Nasal cavity respiratory epithelium epithelial cell of viscerocranial mucosa (primary cell): ENCODE results near the gene NCLN. TPM values are rescaled to one million over a fixed set of nuclear protein-coding genes. Genes with fewer than 3 reads are reported as not detected.

Experiments used
- total RNA-seq: library from RNA; depleted of rRNA; stranded (reverse); fragments of >200 nt; gene quantifications from 2 replicates; pipeline ENCODE4 v1.2.3, GENCODE V29; 2014

Gene NCLN
- total RNA-seq: 42.0 and 96.2 TPM in 2 replicates

GRCh38 chr19:3185461-3186159 is at the start of gene NCLN:
Gene NCLN, plus strand, starts transcription at chr19:3185930. Its CDS starts 101 bp downstream, at chr19:3186031.

GRCh38 chr19:3135961-3136683 is 49.6 kb upstream of the NCLN start, which contains the start of gene GNA15:
Gene GNA15, plus strand, starts transcription at chr19:3136033. Its CDS starts 418 bp downstream, at chr19:3136451.

GRCh38 chr19:3178377-3178972 is 7.3 kb upstream of the NCLN start, which contains the start of gene S1PR4:
Gene S1PR4, plus strand, starts transcription at chr19:3178769. Its CDS starts 24 bp downstream, at chr19:3178793.

GRCh38 chr19:3224346-3225168 is 38.8 kb downstream of the NCLN start, which contains the start of gene CELF5:
Gene CELF5, plus strand, starts transcription at chr19:3224661. Its CDS starts 79 bp downstream, at chr19:3224740.

Other genes with a start within 250 kb of the NCLN start
- gene ZNF77, start 241.0 kb upstream of the NCLN start, total RNA-seq: 10.3 and 12.3 TPM in 2 replicates
- 0.28 TPM in 1 of 2 replicates, not detected in the other for gene TLE6, start 208.4 kb upstream of the NCLN start, total RNA-seq
- 0.34 and 3.9 TPM in 2 replicates for gene TLE2, start 156.7 kb upstream of the NCLN start, total RNA-seq
- 85.4 and 251 TPM in 2 replicates for gene TLE5, start 123.4 kb upstream of the NCLN start, total RNA-seq
- gene GNA11, start 91.6 kb upstream of the NCLN start, total RNA-seq: 44.8 and 62.5 TPM in 2 replicates
- 93.0 and 95.7 TPM in 2 replicates for gene GNA15, start 49.9 kb upstream of the NCLN start, total RNA-seq
- gene S1PR4, start 7.2 kb upstream of the NCLN start, total RNA-seq: 0.43 TPM in 1 of 2 replicates, not detected in the other
- gene CELF5, start 38.7 kb downstream of the NCLN start, total RNA-seq: 0.07 TPM in 1 of 2 replicates, not detected in the other
- 13.3 and 75.2 TPM in 2 replicates for gene NFIC, start 180.7 kb downstream of the NCLN start, total RNA-seq